Uterus (tissue), 4 donors: ENCODE measurements around the gene CPTP. TPM values are rescaled to one million over a fixed set of nuclear protein-coding genes. Genes with fewer than 3 reads are reported as not detected.
A peak's percentile ranks its signal among the peaks of the same experiment; 100 is the strongest.

Experiments
- DNase-seq, 2 donors: peaks; one replicate each; pipeline ENCODE4 v3.0.0-alpha.2; 2019 to 2020
- H3K27ac ChIP-seq, 2 donors: fragments of 200-600 bp; sonication (generic); 1 replicate in 1 of 2; 2 replicates in 1 of 2; pipeline ENCODE4 v1.5.1; 2016 to 2018
- H3K27me3 ChIP-seq, 2 donors: fragments of 200-600 bp; sonication (generic); one replicate each; pipeline ENCODE4 v1.5.1; 2018 to 2019; ENCODE audit warnings: control low read depth in 1 of 2
- H3K36me3 ChIP-seq, 2 donors: fragments of 200-600 bp; sonication (generic); one replicate each; pipeline ENCODE4 v1.5.1; 2019; ENCODE audit warnings: control low read depth in 1 of 2
- H3K4me1 ChIP-seq, 2 donors: fragments of 200-600 bp; sonication (generic); one replicate each; pipeline ENCODE4 v1.5.1; 2018 to 2019; ENCODE audit warnings: control low read depth in 1 of 2
- H3K4me3 ChIP-seq, 2 donors: fragments of 200-600 bp; sonication (generic); 1 replicate in 1 of 2; 2 replicates in 1 of 2; pipeline ENCODE4 v1.5.1; 2018 to 2019; ENCODE audit warnings: mild to moderate bottlenecking in 1 of 2
- H3K9me3 ChIP-seq, 2 donors: fragments of 200-600 bp; sonication (generic); one replicate each; pipeline ENCODE4 v1.5.1; 2019; ENCODE audit warnings: control low read depth in 1 of 2
- POLR2A ChIP-seq, 2 donors: fragments of 450-650 bp; IDR thresholded peaks; one replicate each; pipeline ENCODE4 v1.6.1; 2016; ENCODE audit warnings: antibody characterized with exemption in 2 of 2, mild to moderate bottlenecking in 1 of 2, moderate library complexity in 1 of 2
- intact Hi-C: fragments of 100-400 bp; cut with DNase I; formaldehyde crosslinking; loops from one replicate; pipeline ENCODE4 v1.15.1; 2023; ENCODE audit warnings: low total_unique reads
- total RNA-seq, 4 donors: library from RNA; depleted of rRNA in 3 of 4; stranded (reverse); fragments of >200 nt in 3 of 4; gene quantifications; one replicate each; pipeline versions ENCODE4 v1.1.0 to v1.2.4, GENCODE V29; 2014 to 2023
- TF ChIP-seq, protein P1 (sequence below), 4 experiments: fragments of 200-600 bp in 2 of 4; fragments of 450-650 bp in 2 of 4; sonication (generic) in 2 of 4; IDR thresholded peaks; one replicate each; pipeline ENCODE4 v1.5.1; 2016 to 2019; ENCODE audit warnings: antibody characterized with exemption in 4 of 4, mild to moderate bottlenecking in 2 of 4, moderate library complexity in 1 of 4
- donor health status: DM: yes; HTN: yes; CAD: no.

Gene CPTP
- total RNA-seq, 4 donors from 2014 or later, result 3.5 to 23.9 (median 16.4) TPM

GRCh38 chr1:1321477-1321876 is 3.1 kb upstream of the CPTP start:
- Histone ChIP-seq H3K36me3 (no peaks in the 10 kb centered on the region), H3K27ac (peak overlapping the region; percentile 91 to 96), H3K9me3 (no peaks in the 10 kb centered on the region), H3K27me3 (no peaks in the 10 kb centered on the region), H3K4me1 (peaks cover 28 to 64% of the 10 kb centered on the region in 2 donors), H3K4me3 (no peak overlapping the region)
- intact Hi-C loops, result no loop called here
- DNase-seq, result no peak
- TF ChIP-seq POLR2A (IDR thresholded peaks at IDR 0.05), result no peak
- TF ChIP-seq, protein P1, sequence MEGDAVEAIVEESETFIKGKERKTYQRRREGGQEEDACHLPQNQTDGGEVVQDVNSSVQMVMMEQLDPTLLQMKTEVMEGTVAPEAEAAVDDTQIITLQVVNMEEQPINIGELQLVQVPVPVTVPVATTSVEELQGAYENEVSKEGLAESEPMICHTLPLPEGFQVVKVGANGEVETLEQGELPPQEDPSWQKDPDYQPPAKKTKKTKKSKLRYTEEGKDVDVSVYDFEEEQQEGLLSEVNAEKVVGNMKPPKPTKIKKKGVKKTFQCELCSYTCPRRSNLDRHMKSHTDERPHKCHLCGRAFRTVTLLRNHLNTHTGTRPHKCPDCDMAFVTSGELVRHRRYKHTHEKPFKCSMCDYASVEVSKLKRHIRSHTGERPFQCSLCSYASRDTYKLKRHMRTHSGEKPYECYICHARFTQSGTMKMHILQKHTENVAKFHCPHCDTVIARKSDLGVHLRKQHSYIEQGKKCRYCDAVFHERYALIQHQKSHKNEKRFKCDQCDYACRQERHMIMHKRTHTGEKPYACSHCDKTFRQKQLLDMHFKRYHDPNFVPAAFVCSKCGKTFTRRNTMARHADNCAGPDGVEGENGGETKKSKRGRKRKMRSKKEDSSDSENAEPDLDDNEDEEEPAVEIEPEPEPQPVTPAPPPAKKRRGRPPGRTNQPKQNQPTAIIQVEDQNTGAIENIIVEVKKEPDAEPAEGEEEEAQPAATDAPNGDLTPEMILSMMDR (IDR thresholded peaks at IDR 0.05), result no peak

GRCh38 chr1:1322418-1322817 is 2.2 kb upstream of the CPTP start:
- no peaks in the 10 kb centered on the region for H3K36me3 ChIP-seq
- H3K4me1 ChIP-seq, result peaks cover 22 to 65% of the 10 kb centered on the region in 2 donors
- peak overlapping the region in 1 of 2 donors; percentile 91 for H3K27ac ChIP-seq
- no peak overlapping the region for H3K4me3 ChIP-seq
- no peak for DNase-seq
- TF ChIP-seq POLR2A (IDR thresholded peaks at IDR 0.05), result no peak
- TF ChIP-seq, protein P1 (IDR thresholded peaks at IDR 0.05), result no peak
- H3K27me3 ChIP-seq, result no peaks in the 10 kb centered on the region
- intact Hi-C loops, result no loop called here
- H3K9me3 ChIP-seq, result no peaks in the 10 kb centered on the region

- H3K36me3 ChIP-seq, result no peaks in the 10 kb centered on the region
- H3K4me3 ChIP-seq, result no peak overlapping the region
- TF ChIP-seq, protein P1 (IDR thresholded peaks at IDR 0.05), result no peak
- TF ChIP-seq POLR2A (IDR thresholded peaks at IDR 0.05), result no peak
- no peak for DNase-seq
- no peaks in the 10 kb centered on the region for H3K27me3 ChIP-seq
- intact Hi-C loops, result no loop called here
- H3K9me3 ChIP-seq, result no peaks in the 10 kb centered on the region
- H3K27ac ChIP-seq, result no peak overlapping the region
- H3K4me1 ChIP-seq, result peaks cover 18 to 65% of the 10 kb centered on the region in 2 donors
Observed at GRCh38 chr1:1322952-1323351, 1.6 kb upstream of the CPTP start.

GRCh38 chr1:1324084-1324523 is 498 bp upstream of the CPTP start:
- Histone ChIP-seq H3K4me3 (peak overlapping the region; percentile 83 to 98), H3K9me3 (no peaks in the 10 kb centered on the region), H3K36me3 (no peaks in the 10 kb centered on the region), H3K27me3 (no peaks in the 10 kb centered on the region), H3K27ac (peak overlapping the region; percentile 89 to 91), H3K4me1 (peaks cover 11 to 60% of the 10 kb centered on the region in 2 donors)
- DNase-seq, result no peak
- intact Hi-C loops, result no loop called here
- TF ChIP-seq POLR2A (IDR thresholded peaks at IDR 0.05), result no peak

DNA sequence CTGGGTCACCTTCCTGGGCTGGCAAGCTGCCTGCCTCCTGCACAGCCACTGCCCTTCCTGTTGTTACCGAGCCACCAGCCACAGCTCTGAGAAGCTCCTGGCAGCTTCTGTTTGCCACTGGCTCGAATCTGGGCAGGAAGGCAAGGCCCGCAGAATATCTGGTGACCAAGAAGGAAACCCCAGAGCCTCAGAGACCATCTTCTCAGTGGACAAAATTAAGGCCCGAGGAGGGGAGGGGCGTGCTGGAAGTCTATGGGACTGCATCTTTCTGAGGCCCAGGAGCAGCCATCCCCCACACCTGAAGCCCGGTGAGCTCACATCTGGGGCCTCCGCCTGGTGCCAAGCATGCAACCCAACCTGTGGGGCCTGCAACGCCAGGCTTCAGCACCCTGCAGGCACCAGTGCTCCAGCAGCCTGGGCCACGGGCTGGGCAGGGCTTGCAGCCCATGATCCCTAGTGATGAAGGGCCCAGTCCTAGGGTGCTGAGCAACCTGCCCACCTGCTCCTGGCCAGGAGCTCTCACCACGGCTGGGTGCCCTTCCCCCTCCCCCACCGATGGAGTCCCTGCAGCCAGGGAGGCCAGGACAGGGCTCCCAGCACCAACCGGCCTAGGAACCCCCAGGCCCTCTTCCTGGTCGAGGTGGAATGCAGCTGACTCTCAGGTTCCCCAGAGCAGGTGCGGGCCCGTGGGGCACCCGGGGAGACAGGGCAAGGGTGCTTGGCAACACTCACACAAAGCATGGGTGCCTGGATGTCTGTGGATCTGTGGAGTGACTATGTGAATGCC is 879 bp downstream of the CPTP start:
- Histone ChIP-seq H3K4me3 (peak overlapping the region; percentile 83 to 98), H3K4me1 (peaks cover 8 to 46% of the 10 kb centered on the region in 2 donors), H3K27me3 (no peaks in the 10 kb centered on the region), H3K9me3 (no peaks in the 10 kb centered on the region), H3K36me3 (no peaks in the 10 kb centered on the region), H3K27ac (peak overlapping the region; percentile 89 to 91)
- peak in 1 of 2 donors; percentile 52 for DNase-seq
- intact Hi-C loops, result no loop called here
- TF ChIP-seq, protein P1 (IDR thresholded peaks at IDR 0.05), result no peak
- no peak for TF ChIP-seq POLR2A (IDR thresholded peaks at IDR 0.05)
